HepG2 (cell line): ENCODE data around the gene LDLRAD4. TPM values are rescaled to one million over a fixed set of nuclear protein-coding genes. Genes with fewer than 3 reads are reported as not detected.

Experiments used
- RNF2 ChIP-seq: fragments of 450-650 bp; conservative IDR thresholded peaks from 2 replicates; pipeline ENCODE4 v1.6.1; 2016; ENCODE audit warnings: low read depth
- SYNCRIP ChIP-seq: fragments of 200-400 bp; formaldehyde crosslinking; IDR thresholded peaks from 2 replicates; pipeline ENCODE4 v1.6.1; 2018; ENCODE audit warnings: mild to moderate bottlenecking, low read depth, low read length; ENCODE audit not compliant: insufficient read depth
- ZNF12 ChIP-seq: sonication (generic); formaldehyde crosslinking; IDR thresholded peaks from 2 replicates; pipeline ENCODE4 v1.5.0; 2020; ENCODE audit warnings: missing genetic modification reagents
- polyA plus RNA-seq, 8 experiments: library from polyadenylated mRNA; depleted of rRNA in 3 of 8; stranded (reverse) in 7 of 8; unstranded in 1 of 8; fragments of >200 nt; fragmentation: Illumina TruSeq in 4 of 8; extraction: Trizol in 4 of 8; gene quantifications; 2 replicates each; pipeline versions ENCODE4 v1.2.1 to v1.2.3, GENCODE V29; 2011 to 2016; ENCODE audit warnings: low read depth in 4 of 8, missing spikeins in 1 of 8, mixed read lengths in 1 of 8; ENCODE audit not compliant: insufficient read depth in 1 of 8
- total RNA-seq, 5 experiments: library from RNA; depleted of rRNA; stranded (reverse); fragments of >200 nt; fragmentation: Illumina TruSeq; extraction: Trizol; gene quantifications; 2 replicates each; pipeline ENCODE4 v1.2.3, GENCODE V29; 2016; ENCODE audit warnings: low read depth in 1 of 5
- TF ChIP-seq, protein P1 (sequence below): sonication (generic); formaldehyde crosslinking; IDR thresholded peaks from 2 replicates; pipeline ENCODE4 v1.4.0; 2020; ENCODE audit warnings: missing genetic modification reagents, borderline replicate concordance
- TF ChIP-seq, protein P2 (sequence below): sonication (generic); formaldehyde crosslinking; IDR thresholded peaks from 2 replicates; pipeline ENCODE4 v1.5.1; 2020; ENCODE audit warnings: mild to moderate bottlenecking, missing genetic modification reagents, moderate library complexity
- TF ChIP-seq, protein P3 (sequence below): sonication (generic); formaldehyde crosslinking; IDR thresholded peaks from 2 replicates; pipeline ENCODE4 v1.5.0; 2020; ENCODE audit warnings: missing genetic modification reagents
- TF ChIP-seq, protein P4 (sequence below): sonication (generic); formaldehyde crosslinking; IDR thresholded peaks from 2 replicates; pipeline ENCODE4 v1.4.0; 2020; ENCODE audit warnings: mild to moderate bottlenecking, missing genetic modification reagents

Gene LDLRAD4
- total and polyA plus RNA-seq, 2 of the 13 experiments (the other 11 are each of a cell fraction or from before 2014, with no cell fraction given) = 13.6 to 20.9 TPM

DNA sequence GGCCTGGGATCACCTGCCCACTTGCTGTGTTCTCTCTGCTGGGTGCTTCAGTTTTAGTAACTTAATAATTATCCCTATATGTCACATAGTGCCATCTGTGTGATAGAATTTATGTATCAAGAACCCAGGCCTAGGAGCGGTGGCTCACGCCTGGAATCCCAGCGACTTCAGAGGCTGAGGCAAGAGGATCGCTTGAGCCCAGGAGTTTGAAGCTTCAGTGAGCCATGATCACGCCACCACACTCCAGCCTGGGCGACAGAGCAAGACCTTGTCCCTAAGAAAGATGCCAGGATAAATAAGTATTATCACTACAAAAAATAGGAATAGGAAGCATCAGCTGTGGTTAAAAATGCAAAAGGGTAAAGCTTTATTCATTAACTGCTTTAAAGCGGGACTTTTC, 267.0 kb downstream of the LDLRAD4 start (continued):
- TF ChIP-seq, protein P1, sequence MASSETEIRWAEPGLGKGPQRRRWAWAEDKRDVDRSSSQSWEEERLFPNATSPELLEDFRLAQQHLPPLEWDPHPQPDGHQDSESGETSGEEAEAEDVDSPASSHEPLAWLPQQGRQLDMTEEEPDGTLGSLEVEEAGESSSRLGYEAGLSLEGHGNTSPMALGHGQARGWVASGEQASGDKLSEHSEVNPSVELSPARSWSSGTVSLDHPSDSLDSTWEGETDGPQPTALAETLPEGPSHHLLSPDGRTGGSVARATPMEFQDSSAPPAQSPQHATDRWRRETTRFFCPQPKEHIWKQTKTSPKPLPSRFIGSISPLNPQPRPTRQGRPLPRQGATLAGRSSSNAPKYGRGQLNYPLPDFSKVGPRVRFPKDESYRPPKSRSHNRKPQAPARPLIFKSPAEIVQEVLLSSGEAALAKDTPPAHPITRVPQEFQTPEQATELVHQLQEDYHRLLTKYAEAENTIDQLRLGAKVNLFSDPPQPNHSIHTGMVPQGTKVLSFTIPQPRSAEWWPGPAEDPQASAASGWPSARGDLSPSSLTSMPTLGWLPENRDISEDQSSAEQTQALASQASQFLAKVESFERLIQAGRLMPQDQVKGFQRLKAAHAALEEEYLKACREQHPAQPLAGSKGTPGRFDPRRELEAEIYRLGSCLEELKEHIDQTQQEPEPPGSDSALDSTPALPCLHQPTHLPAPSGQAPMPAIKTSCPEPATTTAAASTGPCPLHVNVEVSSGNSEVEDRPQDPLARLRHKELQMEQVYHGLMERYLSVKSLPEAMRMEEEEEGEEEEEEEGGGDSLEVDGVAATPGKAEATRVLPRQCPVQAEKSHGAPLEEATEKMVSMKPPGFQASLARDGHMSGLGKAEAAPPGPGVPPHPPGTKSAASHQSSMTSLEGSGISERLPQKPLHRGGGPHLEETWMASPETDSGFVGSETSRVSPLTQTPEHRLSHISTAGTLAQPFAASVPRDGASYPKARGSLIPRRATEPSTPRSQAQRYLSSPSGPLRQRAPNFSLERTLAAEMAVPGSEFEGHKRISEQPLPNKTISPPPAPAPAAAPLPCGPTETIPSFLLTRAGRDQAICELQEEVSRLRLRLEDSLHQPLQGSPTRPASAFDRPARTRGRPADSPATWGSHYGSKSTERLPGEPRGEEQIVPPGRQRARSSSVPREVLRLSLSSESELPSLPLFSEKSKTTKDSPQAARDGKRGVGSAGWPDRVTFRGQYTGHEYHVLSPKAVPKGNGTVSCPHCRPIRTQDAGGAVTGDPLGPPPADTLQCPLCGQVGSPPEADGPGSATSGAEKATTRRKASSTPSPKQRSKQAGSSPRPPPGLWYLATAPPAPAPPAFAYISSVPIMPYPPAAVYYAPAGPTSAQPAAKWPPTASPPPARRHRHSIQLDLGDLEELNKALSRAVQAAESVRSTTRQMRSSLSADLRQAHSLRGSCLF (CRISPR knock-in tag) = no peak
- TF ChIP-seq, protein P2, sequence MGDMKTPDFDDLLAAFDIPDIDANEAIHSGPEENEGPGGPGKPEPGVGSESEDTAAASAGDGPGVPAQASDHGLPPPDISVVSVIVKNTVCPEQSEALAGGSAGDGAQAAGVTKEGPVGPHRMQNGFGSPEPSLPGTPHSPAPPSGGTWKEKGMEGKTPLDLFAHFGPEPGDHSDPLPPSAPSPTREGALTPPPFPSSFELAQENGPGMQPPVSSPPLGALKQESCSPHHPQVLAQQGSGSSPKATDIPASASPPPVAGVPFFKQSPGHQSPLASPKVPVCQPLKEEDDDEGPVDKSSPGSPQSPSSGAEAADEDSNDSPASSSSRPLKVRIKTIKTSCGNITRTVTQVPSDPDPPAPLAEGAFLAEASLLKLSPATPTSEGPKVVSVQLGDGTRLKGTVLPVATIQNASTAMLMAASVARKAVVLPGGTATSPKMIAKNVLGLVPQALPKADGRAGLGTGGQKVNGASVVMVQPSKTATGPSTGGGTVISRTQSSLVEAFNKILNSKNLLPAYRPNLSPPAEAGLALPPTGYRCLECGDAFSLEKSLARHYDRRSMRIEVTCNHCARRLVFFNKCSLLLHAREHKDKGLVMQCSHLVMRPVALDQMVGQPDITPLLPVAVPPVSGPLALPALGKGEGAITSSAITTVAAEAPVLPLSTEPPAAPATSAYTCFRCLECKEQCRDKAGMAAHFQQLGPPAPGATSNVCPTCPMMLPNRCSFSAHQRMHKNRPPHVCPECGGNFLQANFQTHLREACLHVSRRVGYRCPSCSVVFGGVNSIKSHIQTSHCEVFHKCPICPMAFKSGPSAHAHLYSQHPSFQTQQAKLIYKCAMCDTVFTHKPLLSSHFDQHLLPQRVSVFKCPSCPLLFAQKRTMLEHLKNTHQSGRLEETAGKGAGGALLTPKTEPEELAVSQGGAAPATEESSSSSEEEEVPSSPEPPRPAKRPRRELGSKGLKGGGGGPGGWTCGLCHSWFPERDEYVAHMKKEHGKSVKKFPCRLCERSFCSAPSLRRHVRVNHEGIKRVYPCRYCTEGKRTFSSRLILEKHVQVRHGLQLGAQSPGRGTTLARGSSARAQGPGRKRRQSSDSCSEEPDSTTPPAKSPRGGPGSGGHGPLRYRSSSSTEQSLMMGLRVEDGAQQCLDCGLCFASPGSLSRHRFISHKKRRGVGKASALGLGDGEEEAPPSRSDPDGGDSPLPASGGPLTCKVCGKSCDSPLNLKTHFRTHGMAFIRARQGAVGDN (CRISPR knock-in tag) = no peak
- TF ChIP-seq, protein P3, sequence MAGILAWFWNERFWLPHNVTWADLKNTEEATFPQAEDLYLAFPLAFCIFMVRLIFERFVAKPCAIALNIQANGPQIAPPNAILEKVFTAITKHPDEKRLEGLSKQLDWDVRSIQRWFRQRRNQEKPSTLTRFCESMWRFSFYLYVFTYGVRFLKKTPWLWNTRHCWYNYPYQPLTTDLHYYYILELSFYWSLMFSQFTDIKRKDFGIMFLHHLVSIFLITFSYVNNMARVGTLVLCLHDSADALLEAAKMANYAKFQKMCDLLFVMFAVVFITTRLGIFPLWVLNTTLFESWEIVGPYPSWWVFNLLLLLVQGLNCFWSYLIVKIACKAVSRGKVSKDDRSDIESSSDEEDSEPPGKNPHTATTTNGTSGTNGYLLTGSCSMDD (CRISPR knock-in tag) = no peak
- TF ChIP-seq RNF2 (no peak), SYNCRIP (no peak), ZNF12 (no peak)
- TF ChIP-seq, protein P4, sequence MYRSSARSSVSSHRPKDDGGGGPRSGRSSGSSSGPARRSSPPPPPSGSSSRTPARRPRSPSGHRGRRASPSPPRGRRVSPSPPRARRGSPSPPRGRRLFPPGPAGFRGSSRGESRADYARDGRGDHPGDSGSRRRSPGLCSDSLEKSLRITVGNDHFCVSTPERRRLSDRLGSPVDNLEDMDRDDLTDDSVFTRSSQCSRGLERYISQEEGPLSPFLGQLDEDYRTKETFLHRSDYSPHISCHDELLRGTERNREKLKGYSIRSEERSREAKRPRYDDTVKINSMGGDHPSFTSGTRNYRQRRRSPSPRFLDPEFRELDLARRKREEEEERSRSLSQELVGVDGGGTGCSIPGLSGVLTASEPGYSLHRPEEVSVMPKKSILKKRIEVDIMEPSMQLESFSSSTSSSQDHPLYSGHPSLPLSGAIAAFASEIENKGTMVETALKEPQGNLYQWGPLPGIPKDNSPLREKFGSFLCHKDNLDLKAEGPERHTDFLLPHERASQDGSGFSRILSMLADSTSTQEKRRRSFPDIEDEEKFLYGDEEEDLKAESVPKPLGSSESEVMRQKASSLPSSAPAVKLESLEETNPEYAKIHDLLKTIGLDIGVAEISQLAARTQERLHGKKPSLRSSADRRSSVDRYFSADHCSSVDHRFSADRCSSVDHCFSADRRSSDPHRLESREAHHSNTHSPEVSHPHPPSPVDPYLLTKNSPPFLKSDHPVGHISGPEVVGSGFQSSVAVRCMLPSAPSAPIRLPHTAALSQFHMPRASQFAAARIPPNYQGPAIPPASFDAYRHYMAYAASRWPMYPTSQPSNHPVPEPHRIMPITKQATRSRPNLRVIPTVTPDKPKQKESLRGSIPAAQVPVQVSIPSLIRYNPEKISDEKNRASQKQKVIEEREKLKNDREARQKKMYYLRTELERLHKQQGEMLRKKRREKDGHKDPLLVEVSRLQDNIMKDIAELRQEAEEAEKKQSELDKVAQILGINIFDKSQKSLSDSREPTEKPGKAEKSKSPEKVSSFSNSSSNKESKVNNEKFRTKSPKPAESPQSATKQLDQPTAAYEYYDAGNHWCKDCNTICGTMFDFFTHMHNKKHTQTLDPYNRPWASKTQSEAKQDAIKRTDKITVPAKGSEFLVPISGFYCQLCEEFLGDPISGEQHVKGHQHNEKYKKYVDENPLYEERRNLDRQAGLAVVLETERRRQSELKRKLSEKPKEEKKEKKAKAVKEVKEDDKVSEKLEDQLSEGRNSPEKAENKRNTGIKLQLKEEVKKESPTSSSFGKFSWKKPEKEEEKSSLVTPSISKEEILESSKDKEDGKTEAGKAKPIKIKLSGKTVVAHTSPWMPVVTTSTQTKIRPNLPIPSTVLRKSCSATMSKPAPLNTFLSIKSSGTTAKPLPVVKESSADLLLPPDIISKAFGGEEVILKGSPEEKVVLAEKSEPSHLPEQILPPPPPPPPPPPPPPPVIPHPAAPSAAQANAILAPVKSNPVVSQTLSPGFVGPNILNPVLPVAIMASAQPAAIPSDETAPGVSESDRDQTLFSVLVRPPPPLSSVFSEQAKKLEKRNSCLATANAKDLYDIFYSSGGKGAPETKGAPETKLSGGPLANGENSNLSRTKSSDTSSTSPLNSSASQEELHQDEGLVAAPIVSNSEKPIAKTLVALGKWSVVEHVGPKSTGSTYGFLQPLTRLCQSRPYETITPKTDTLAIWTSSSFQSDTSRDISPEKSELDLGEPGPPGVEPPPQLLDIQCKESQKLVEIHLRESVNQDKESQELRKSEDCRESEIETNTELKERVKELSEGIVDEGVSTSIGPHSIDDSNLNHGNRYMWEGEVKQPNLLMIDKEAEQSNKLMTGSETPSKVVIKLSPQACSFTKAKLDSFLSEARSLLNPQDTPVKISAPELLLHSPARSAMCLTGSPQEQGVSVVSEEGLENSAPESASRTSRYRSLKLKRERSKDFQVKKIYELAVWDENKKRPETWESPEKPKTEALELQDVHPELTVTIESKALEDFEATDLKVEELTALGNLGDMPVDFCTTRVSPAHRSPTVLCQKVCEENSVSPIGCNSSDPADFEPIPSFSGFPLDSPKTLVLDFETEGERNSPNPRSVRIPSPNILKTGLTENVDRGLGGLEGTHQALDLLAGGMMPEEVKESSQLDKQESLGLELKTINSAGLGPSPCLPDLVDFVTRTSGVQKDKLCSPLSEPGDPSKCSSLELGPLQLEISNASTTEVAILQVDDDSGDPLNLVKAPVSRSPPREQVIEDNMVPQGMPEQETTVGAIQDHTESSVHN (CRISPR knock-in tag) = no peak
